Measurements from ENCODE around the gene COX7A2.

The COX7A2 gene

DNA sequence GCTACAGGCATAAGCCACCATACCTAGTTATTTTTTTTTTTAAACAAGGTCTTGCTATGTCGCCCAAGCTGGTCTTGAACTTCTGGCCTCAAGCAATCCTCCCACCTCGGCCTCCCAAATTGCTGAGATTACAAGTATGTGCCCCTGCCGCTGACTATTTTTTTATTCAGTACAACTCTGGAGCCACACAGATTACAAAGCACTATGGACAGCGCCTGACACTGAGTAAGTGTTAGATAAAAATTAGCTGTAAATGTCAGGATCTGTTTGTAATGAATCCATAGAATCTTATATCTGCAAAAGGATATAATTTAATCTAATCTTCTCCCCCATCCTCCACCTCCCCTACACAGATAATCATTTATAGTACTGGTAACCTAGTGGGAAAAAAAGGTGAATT lies 22.5 kb downstream of the COX7A2 start:
- H4K20me1 ChIP-seq (ENCODE audit: insufficient read depth, low read length): no peaks in the 10 kb centered on the region
- no peaks in the 10 kb centered on the region for H3K4me1 ChIP-seq (ENCODE audit: insufficient read depth, low read length, severe bottlenecking)
- H3K36me3 ChIP-seq (ENCODE audit: insufficient read depth, low read length): no peaks in the 10 kb centered on the region
- H3F3A ChIP-seq (ENCODE audit: insufficient read depth, low read length): no peaks in the 10 kb centered on the region
- no peaks in the 10 kb centered on the region for H3K9me2 ChIP-seq (ENCODE audit: low read depth, low read length)
- H2AFZ ChIP-seq (ENCODE audit: low read length): no peak overlapping the region
- no peak overlapping the region for H3K9ac ChIP-seq (ENCODE audit: low read length)
- H3K79me2 ChIP-seq (ENCODE audit: insufficient read depth, low read length): no peaks in the 10 kb centered on the region
- TF ChIP-seq EZH2 (IDR thresholded peaks at IDR 0.05; ENCODE audit: borderline replicate concordance, low read length): no peak
- TF ChIP-seq, protein P1, sequence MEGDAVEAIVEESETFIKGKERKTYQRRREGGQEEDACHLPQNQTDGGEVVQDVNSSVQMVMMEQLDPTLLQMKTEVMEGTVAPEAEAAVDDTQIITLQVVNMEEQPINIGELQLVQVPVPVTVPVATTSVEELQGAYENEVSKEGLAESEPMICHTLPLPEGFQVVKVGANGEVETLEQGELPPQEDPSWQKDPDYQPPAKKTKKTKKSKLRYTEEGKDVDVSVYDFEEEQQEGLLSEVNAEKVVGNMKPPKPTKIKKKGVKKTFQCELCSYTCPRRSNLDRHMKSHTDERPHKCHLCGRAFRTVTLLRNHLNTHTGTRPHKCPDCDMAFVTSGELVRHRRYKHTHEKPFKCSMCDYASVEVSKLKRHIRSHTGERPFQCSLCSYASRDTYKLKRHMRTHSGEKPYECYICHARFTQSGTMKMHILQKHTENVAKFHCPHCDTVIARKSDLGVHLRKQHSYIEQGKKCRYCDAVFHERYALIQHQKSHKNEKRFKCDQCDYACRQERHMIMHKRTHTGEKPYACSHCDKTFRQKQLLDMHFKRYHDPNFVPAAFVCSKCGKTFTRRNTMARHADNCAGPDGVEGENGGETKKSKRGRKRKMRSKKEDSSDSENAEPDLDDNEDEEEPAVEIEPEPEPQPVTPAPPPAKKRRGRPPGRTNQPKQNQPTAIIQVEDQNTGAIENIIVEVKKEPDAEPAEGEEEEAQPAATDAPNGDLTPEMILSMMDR (IDR thresholded peaks at IDR 0.05; ENCODE audit: low read length): no peak
- no peaks in the 10 kb centered on the region for H3K27me3 ChIP-seq (ENCODE audit: insufficient read depth, low read length)
- H3K9me3 ChIP-seq (ENCODE audit: low read length): no peaks in the 10 kb centered on the region
- H3K27ac ChIP-seq (ENCODE audit: low read depth, low read length, poor library complexity, severe bottlenecking): no peak overlapping the region
- H3K4me2 ChIP-seq (ENCODE audit: low read length): no peak overlapping the region
- H3K4me3 ChIP-seq (ENCODE audit: low read depth, low read length, poor library complexity, severe bottlenecking): no peak overlapping the region

DNA sequence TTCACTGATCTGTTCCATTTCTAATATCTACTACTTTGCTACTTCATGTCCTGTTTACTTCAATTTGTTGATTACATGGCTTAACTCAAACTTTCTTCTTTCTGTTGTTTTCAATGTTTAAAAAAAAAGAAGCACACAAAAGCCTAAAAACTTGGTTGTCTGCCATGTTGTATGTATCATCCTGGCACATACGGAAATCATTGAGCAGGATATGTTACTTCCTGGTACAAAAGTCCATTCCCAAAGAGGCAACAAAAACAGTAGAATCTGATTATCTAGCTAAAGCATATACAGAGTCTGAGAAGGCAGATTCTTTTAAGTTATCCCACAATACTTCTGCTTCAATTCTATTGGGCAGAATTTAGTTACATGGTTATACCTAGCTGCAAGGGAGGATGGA lies 23.2 kb downstream of the COX7A2 start:
- Histone ChIP-seq H3K36me3 (ENCODE audit: insufficient read depth, low read length) (no peaks in the 10 kb centered on the region), H3K9me2 (ENCODE audit: low read depth, low read length) (no peaks in the 10 kb centered on the region), H3K4me1 (ENCODE audit: insufficient read depth, low read length, severe bottlenecking) (no peaks in the 10 kb centered on the region), H3K4me3 (ENCODE audit: low read depth, low read length, poor library complexity, severe bottlenecking) (no peak overlapping the region), H3K27me3 (ENCODE audit: insufficient read depth, low read length) (no peaks in the 10 kb centered on the region), H2AFZ (ENCODE audit: low read length) (no peak overlapping the region), H3K4me2 (ENCODE audit: low read length) (no peak overlapping the region), H3K27ac (ENCODE audit: low read depth, low read length, poor library complexity, severe bottlenecking) (no peak overlapping the region), H3F3A (ENCODE audit: insufficient read depth, low read length) (no peaks in the 10 kb centered on the region), H4K20me1 (ENCODE audit: insufficient read depth, low read length) (no peaks in the 10 kb centered on the region), H3K9ac (ENCODE audit: low read length) (no peak overlapping the region), H3K9me3 (ENCODE audit: low read length) (no peaks in the 10 kb centered on the region), H3K79me2 (ENCODE audit: insufficient read depth, low read length) (no peaks in the 10 kb centered on the region)
- TF ChIP-seq EZH2 (IDR thresholded peaks at IDR 0.05; ENCODE audit: borderline replicate concordance, low read length): no peak
- TF ChIP-seq, protein P1 (IDR thresholded peaks at IDR 0.05; ENCODE audit: low read length): no peak

DNA sequence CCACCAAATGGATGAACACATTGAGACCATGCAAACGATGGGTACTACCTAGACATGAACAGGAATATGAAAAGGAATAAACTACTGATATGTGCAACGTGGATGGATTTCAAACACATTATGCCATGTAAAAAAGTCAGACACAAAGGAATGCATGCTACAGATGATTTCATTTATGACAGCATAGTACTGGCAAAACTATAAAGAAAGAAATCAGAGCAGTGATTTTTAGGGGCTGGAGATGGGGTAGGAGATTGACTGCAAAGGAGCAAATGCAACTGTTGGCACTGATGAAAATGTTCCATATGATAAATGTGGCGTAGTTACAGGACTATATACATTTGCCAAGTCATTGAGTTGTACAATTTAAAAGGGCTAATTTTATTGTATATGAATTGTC lies 24.3 kb downstream of the COX7A2 start:
- Histone ChIP-seq H3K27me3 (ENCODE audit: insufficient read depth, low read length) (no peaks in the 10 kb centered on the region), H3K4me2 (ENCODE audit: low read length) (no peak overlapping the region), H3K4me1 (ENCODE audit: insufficient read depth, low read length, severe bottlenecking) (no peaks in the 10 kb centered on the region), H3K9me2 (ENCODE audit: low read depth, low read length) (no peaks in the 10 kb centered on the region), H3K4me3 (ENCODE audit: low read depth, low read length, poor library complexity, severe bottlenecking) (no peak overlapping the region), H3F3A (ENCODE audit: insufficient read depth, low read length) (no peaks in the 10 kb centered on the region), H2AFZ (ENCODE audit: low read length) (no peak overlapping the region), H3K79me2 (ENCODE audit: insufficient read depth, low read length) (no peaks in the 10 kb centered on the region), H3K36me3 (ENCODE audit: insufficient read depth, low read length) (no peaks in the 10 kb centered on the region), H3K9ac (ENCODE audit: low read length) (no peak overlapping the region), H4K20me1 (ENCODE audit: insufficient read depth, low read length) (no peaks in the 10 kb centered on the region), H3K27ac (ENCODE audit: low read depth, low read length, poor library complexity, severe bottlenecking) (no peak overlapping the region), H3K9me3 (ENCODE audit: low read length) (no peaks in the 10 kb centered on the region)
- TF ChIP-seq, protein P1 (IDR thresholded peaks at IDR 0.05; ENCODE audit: low read length): no peak
- TF ChIP-seq EZH2 (IDR thresholded peaks at IDR 0.05; ENCODE audit: borderline replicate concordance, low read length): no peak
